ENCODE measurements around the gene DEPDC1B.

The DEPDC1B gene

GRCh38 chr5:60640901-60641300, 59.1 kb downstream of the DEPDC1B start:
- no peak for DNase-seq (ENCODE audit: low read depth, low spot score)
- in situ Hi-C loops (cut with HindIII; ENCODE audit: low sequenced_read_pairs): no loop called here
- H3K4me3 ChIP-seq (ENCODE audit: low read depth, low read length): no peak overlapping the region
- TF ChIP-seq CTCF (IDR thresholded peaks at IDR 0.05; ENCODE audit: low read depth, low read length): no peak

GRCh38 chr5:60639544-60639943, 60.4 kb downstream of the DEPDC1B start:
- H3K4me3 ChIP-seq (ENCODE audit: low read depth, low read length): no peak overlapping the region
- TF ChIP-seq CTCF (IDR thresholded peaks at IDR 0.05; ENCODE audit: low read depth, low read length): no peak
- in situ Hi-C loops (cut with HindIII; ENCODE audit: low sequenced_read_pairs): no loop called here
- DNase-seq (ENCODE audit: low read depth, low spot score): peak; percentile 10

GRCh38 chr5:60638300-60638699, 61.7 kb downstream of the DEPDC1B start:
- no peak for TF ChIP-seq CTCF (IDR thresholded peaks at IDR 0.05; ENCODE audit: low read depth, low read length)
- in situ Hi-C loops (cut with HindIII; ENCODE audit: low sequenced_read_pairs): no loop called here
- no peak overlapping the region for H3K4me3 ChIP-seq (ENCODE audit: low read depth, low read length)
- no peak for DNase-seq (ENCODE audit: low read depth, low spot score)

GRCh38 chr5:60636644-60637043, 63.3 kb downstream of the DEPDC1B start:
- DNase-seq (ENCODE audit: low read depth, low spot score): no peak
- no peak for TF ChIP-seq CTCF (IDR thresholded peaks at IDR 0.05; ENCODE audit: low read depth, low read length)
- no peak overlapping the region for H3K4me3 ChIP-seq (ENCODE audit: low read depth, low read length)
- in situ Hi-C loops (cut with HindIII; ENCODE audit: low sequenced_read_pairs): no loop called here

- no peak for TF ChIP-seq CTCF (IDR thresholded peaks at IDR 0.05; ENCODE audit: low read depth, low read length)
- no peak overlapping the region for H3K4me3 ChIP-seq (ENCODE audit: low read depth, low read length)
- in situ Hi-C loops (cut with HindIII; ENCODE audit: low sequenced_read_pairs): no loop called here
- DNase-seq (ENCODE audit: low read depth, low spot score): no peak
These were observed 64.0 kb downstream of the DEPDC1B start for GRCh38 chr5:60636001-60636400.

GRCh38 chr5:60634051-60634450, 65.9 kb downstream of the DEPDC1B start:
- no peak overlapping the region for H3K4me3 ChIP-seq (ENCODE audit: low read depth, low read length)
- no peak for TF ChIP-seq CTCF (IDR thresholded peaks at IDR 0.05; ENCODE audit: low read depth, low read length)
- in situ Hi-C loops (cut with HindIII; ENCODE audit: low sequenced_read_pairs): no loop called here
- DNase-seq (ENCODE audit: low read depth, low spot score): no peak

GRCh38 chr5:60633341-60633740, 66.6 kb downstream of the DEPDC1B start:
- TF ChIP-seq CTCF (IDR thresholded peaks at IDR 0.05; ENCODE audit: low read depth, low read length): no peak
- no peak overlapping the region for H3K4me3 ChIP-seq (ENCODE audit: low read depth, low read length)
- in situ Hi-C loops (cut with HindIII; ENCODE audit: low sequenced_read_pairs): no loop called here
- peak; percentile 86 for DNase-seq (ENCODE audit: low read depth, low spot score)

All from astrocyte of the spinal cord (primary cell).